BE2C (cell line): ENCODE results near the gene FMN2.

Experiments
- DNase-seq: peaks from one replicate; pipeline ENCODE4 v3.0.0-alpha.2; 2020
- H3K27me3 ChIP-seq: fragments of 250-450 bp; sonication (Bioruptor Pico); 2 replicates; pipeline ENCODE4 v1.5.1; 2020; ENCODE audit warnings: mild to moderate bottlenecking
- H3K36me3 ChIP-seq: fragments of 250-450 bp; sonication (Bioruptor Pico); 2 replicates; pipeline ENCODE4 v1.5.1; 2020; ENCODE audit warnings: mild to moderate bottlenecking
- H3K4me1 ChIP-seq: fragments of 250-450 bp; sonication (Bioruptor Pico); 2 replicates; pipeline ENCODE4 v1.5.1; 2020
- H3K4me3 ChIP-seq: 2 replicates; pipeline ENCODE4 v1.5.1; 2011; ENCODE audit warnings: low read depth, low read length
- H3K9me3 ChIP-seq: fragments of 250-450 bp; sonication (Bioruptor Pico); 2 replicates; pipeline ENCODE4 v1.5.1; 2020
- TF ChIP-seq, protein P1 (sequence below): IDR thresholded peaks from 2 replicates; pipeline ENCODE4 v1.5.1; 2012; ENCODE audit warnings: mild to moderate bottlenecking, low read depth, low read length

The FMN2 gene

DNA sequence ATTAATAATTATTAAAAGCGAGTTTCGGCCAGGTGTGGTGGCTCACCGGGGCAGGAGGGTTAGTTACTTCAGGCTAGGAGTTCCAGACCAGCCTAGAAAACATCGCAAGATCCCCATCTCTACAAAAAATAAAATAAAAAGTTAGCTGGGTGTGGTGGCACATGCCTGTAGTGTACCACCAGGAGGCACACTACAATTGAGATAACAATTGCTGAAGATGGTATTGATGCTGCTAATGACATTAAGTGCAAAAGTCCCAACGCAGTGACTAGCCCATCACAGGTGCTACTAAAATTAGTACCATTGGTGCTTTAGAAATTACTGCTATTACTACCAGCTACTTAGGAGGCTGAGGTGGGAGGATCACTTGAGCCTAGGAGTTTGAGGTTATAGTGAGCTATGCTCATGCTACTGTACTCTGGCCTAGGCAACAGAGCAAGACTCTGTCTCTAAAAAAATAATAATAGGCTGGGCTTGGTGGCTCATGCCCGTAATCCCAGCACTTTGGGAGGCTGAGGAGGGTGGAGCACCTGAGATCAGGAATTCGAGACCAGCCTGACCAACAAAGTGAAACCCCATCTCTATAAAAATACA lies 363.6 kb downstream of the FMN2 start:
- H3K4me1 ChIP-seq = no peaks in the 10 kb centered on the region
- no peaks in the 10 kb centered on the region for H3K36me3 ChIP-seq
- H3K4me3 ChIP-seq = no peak overlapping the region
- TF ChIP-seq, protein P1, sequence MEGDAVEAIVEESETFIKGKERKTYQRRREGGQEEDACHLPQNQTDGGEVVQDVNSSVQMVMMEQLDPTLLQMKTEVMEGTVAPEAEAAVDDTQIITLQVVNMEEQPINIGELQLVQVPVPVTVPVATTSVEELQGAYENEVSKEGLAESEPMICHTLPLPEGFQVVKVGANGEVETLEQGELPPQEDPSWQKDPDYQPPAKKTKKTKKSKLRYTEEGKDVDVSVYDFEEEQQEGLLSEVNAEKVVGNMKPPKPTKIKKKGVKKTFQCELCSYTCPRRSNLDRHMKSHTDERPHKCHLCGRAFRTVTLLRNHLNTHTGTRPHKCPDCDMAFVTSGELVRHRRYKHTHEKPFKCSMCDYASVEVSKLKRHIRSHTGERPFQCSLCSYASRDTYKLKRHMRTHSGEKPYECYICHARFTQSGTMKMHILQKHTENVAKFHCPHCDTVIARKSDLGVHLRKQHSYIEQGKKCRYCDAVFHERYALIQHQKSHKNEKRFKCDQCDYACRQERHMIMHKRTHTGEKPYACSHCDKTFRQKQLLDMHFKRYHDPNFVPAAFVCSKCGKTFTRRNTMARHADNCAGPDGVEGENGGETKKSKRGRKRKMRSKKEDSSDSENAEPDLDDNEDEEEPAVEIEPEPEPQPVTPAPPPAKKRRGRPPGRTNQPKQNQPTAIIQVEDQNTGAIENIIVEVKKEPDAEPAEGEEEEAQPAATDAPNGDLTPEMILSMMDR = peak; percentile 69
- no peaks in the 10 kb centered on the region; the same call in 1 of the 2 replicates for H3K9me3 ChIP-seq
- DNase-seq = no peak
- no peaks in the 10 kb centered on the region for H3K27me3 ChIP-seq

GRCh38 chr1:240457203-240457602 lies 365.5 kb downstream of the FMN2 start:
- Histone ChIP-seq H3K36me3 (no peaks in the 10 kb centered on the region), H3K4me3 (no peak overlapping the region), H3K9me3 (no peaks in the 10 kb centered on the region), H3K27me3 (no peaks in the 10 kb centered on the region), H3K4me1 (no peaks in the 10 kb centered on the region)
- DNase-seq = no peak
- TF ChIP-seq, protein P1 = no peak

DNA sequence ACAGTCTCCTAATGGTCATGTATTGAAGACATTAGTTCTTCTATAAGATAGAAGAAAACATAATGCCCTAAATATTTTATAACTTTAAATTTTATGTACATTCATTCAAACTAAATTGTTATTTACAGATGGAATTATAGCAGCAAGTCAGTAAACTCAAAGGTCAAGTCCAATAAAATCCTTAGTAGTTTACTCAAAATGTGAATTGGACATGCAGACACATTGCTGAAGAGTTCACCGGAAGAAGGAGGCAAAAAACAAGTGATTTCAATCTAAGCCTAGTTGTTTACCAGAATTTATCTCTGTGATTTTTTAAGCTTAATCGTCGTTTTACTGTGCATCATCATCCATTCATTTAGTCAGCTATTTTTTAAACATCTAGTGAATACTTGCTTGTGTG lies 370.6 kb downstream of the FMN2 start:
- TF ChIP-seq, protein P1 = no peak

DNA sequence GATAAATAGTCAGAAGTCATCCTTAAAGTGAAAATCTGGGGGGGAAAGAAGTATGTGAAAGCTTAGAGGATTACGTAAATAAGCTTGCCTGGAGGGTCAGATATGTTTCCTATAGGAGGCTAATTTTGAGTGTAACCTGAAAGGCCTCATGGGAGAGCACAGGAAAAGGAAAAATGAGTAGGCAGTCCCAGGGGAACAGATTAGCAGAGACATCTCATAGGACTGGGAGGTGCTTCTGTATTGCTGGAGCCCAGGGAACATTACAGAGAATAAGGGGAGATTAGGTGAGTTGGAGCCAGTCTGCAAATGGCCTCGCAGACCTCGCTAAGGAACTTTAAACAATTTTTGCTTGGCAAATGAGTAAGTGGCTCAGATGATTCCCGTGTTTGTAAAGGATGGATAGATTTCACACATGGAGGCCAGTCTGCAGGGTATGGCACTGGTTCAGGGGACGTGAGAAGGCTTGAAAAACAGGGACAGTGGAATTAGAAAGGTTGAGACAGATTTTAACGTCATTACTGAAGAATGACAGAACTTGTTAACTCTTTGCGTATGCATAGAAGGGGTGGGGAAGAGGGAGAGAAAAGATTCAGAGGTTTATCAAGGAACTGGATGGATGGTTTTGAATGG lies 371.2 kb downstream of the FMN2 start:
- TF ChIP-seq, protein P1 = no peak
- DNase-seq = peak; percentile 19
- Histone ChIP-seq H3K27me3 (no peaks in the 10 kb centered on the region), H3K4me1 (peaks cover 18% of the 10 kb centered on the region), H3K9me3 (no peaks in the 10 kb centered on the region), H3K36me3 (no peaks in the 10 kb centered on the region), H3K4me3 (no peak overlapping the region)

More for the DNA sequence above, 370.6 kb downstream of the FMN2 start:
- peaks cover 18% of the 10 kb centered on the region for H3K4me1 ChIP-seq
- DNase-seq = no peak
- no peaks in the 10 kb centered on the region for H3K36me3 ChIP-seq
- no peaks in the 10 kb centered on the region for H3K27me3 ChIP-seq
- no peaks in the 10 kb centered on the region for H3K9me3 ChIP-seq
- no peak overlapping the region for H3K4me3 ChIP-seq

- H3K36me3 ChIP-seq = no peaks in the 10 kb centered on the region
- H3K4me1 ChIP-seq = peaks cover 18% of the 10 kb centered on the region
- no peak overlapping the region for H3K4me3 ChIP-seq
- H3K27me3 ChIP-seq = no peaks in the 10 kb centered on the region
- DNase-seq = no peak
- TF ChIP-seq, protein P1 = no peak
- no peaks in the 10 kb centered on the region for H3K9me3 ChIP-seq
These were observed 372.4 kb downstream of the FMN2 start for GRCh38 chr1:240464099-240464498.

DNA sequence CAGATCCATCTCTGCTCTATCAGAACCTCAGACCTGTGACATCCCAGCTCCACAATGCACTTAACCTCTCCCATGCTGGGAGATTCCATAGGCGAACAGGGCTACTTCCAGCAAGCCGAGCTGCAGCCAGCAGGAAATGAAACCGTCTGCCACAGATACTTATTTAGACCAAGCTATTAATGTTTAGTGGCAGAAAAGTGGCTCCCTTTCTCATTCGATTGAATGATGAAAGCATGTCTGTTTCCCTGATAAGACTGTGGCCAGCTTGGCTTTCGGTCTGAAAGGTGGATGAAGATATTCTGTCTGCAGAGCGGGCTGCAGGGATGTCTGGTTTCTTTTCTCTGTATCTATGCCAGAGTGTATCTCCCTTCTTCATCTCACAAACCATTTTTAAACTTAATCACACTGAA lies 373.9 kb downstream of the FMN2 start:
- no peaks in the 10 kb centered on the region for H3K9me3 ChIP-seq
- peak; percentile 69 for DNase-seq
- no peaks in the 10 kb centered on the region for H3K36me3 ChIP-seq
- H3K4me1 ChIP-seq = peaks cover 18% of the 10 kb centered on the region
- TF ChIP-seq, protein P1 = no peak
- no peaks in the 10 kb centered on the region for H3K27me3 ChIP-seq
- peak overlapping the region; percentile 45 for H3K4me3 ChIP-seq
